ENCODE results near the gene TLK1.
"Not testable (repeated sequence)": the region's sequence is repeated elsewhere in the genome, so short reads cannot be mapped to it uniquely, and the experiment has no call there.

The TLK1 gene

GRCh38 chr2:171143670-171144062 is 17.0 kb downstream of the TLK1 start:
- DNase-seq (ENCODE audit: low spot score) = no peak

DNA sequence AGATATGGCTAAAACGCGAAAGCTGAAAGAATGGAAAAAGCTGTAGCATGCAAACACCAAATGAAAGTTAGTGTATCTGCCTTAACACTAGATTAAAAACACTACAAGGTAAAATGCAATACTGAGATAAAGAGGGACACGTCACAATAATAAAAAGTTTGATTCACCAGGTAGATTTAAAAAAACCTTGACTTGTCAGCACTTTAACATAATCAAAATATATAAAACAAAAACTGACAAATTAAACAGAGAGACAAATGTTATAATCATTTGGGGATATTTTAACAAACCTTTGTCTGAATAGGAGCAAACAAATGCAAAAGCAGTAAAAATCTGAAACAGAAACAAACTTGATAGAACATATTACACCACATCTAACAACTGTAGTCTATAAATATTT is 18.3 kb downstream of the TLK1 start:
- no peak for DNase-seq (ENCODE audit: low spot score)

DNA sequence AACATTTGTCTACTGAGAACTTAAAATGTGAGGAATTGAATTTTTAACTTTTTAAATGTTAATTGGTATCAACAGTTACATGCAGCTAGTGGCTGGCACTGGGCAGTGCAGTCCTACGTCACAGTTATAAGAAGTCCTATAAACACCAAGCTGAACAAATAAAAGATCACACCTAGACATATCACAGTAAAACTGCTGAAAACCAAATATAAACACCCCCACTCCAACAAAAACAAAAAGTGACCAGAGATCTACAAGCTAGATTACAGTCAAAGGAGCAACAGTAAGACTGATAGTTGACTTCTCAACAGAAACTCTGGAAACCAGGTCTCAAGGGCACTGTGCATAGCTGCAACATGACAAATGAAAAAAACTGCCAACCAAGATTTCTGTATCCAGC is 19.4 kb downstream of the TLK1 start:
- no peak for DNase-seq (ENCODE audit: low spot score)

- DNase-seq (ENCODE audit: low spot score) = no peak
Measured at GRCh38 chr2:171139860-171140259, 20.8 kb downstream of the TLK1 start.

DNA sequence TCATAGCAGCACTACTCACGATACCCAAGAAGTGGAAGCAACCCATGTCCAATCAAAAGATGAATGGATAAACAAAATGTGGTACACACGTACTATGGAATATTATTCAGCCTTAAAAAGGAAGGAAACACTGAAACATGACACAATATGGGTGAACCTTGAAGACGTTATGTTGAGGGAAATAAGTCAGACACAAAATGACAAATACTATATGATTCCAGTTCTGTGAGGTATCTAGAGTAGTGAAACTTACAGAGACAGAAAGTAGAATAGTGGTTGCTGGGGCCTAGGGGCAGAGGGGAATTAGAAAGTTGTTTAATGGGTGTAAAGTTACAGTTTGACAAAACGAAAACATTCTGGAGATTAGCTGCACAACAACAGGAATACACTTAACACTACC is 24.7 kb downstream of the TLK1 start:
- no peak for DNase-seq (ENCODE audit: low spot score)

DNA sequence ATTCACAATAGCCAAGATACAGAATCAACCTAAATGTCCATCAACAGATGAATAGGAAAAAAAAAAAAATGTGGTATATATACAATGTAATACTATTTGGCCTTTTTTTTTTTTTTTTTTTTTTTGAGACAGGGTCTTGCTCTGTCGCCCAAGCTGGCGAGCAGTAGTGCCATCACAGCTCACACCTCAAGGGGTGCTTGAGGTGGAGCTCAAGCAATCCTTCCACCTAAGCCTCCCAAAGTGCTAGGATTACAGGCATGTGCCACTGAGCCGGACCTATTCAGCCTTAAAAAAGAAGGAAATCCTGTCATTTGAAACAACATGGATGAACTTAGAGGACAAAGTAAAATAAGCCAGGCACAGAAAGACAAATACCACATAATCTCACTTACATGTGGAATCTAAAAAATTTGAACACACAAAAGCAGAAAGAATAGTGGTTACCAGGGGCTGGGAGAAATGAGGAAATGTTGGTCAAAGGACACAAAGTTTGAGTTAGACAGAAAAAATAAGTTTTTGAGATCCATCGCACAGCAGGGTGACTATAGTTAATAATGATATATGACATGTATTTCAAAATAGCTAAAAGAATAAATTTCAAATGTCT is 26.0 kb downstream of the TLK1 start:
- no peak for DNase-seq (ENCODE audit: low spot score)

- no peak for DNase-seq (ENCODE audit: low spot score)
Measured at GRCh38 chr2:171132086-171132485, 28.6 kb downstream of the TLK1 start.

GRCh38 chr2:171128461-171128860 is 32.2 kb downstream of the TLK1 start:
- DNase-seq (ENCODE audit: low spot score) = no peak

- no peak for DNase-seq (ENCODE audit: low spot score)
Measured at GRCh38 chr2:171124541-171124940, 36.2 kb downstream of the TLK1 start.

DNA sequence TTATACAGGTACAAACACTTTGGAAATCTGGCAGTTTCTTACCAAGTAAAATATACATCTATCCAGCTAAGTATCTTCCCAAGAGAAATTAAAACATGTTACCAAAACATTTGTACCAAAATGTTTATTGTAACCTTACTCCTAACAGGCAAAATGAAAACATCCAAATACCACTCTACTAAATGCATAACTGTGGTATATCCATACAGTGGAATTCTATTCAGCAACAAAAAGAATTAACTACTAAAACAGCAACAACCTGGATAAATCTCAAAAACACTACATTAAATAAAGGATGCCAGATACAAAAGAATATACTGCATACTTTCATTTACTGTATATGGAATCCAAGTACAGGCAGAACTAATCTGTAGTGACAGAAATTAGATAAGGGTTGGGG is 51.1 kb downstream of the TLK1 start:
- DNase-seq (ENCODE audit: low spot score) = no peak

DNA sequence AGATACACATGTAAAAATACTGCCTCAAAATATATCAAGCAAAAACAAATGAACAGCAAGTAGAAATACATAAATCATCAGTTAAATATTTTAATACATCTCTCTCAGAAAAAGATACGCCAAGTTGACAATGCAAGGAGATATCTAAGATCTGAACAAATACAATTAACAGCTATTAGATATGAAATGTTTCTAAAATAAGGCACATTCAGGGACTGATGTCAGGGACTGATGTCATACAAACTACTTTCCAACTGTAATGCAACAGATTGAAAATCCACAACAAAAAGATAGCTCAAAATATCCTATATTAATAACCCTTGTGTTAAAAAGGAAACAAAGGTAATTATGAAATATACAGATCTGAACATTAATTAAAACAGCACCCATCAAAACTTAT is 51.7 kb downstream of the TLK1 start:
- DNase-seq (ENCODE audit: low spot score) = no peak

DNA sequence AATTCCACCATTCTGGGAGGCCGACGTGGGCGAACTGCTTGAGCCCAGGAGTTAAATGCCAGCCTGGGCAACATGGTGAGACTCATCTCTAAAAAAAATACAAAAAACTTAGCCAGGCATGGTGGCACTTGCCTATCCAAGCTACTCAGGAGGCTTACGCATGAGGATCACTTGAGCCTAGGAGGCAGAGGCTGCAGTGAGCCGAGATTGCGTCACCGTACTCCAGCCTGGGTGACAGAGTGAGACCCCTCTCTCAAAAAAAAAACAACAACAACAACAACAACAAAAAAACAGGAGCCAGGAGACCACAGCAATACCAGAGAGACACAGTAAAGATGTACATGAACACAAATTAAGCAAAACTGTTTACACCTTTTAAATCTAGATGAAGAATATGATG is 52.9 kb downstream of the TLK1 start:
- DNase-seq (ENCODE audit: low spot score) = no peak

GRCh38 chr2:171104379-171104778 is 56.3 kb downstream of the TLK1 start:
- no peak for DNase-seq (ENCODE audit: low spot score)

DNA sequence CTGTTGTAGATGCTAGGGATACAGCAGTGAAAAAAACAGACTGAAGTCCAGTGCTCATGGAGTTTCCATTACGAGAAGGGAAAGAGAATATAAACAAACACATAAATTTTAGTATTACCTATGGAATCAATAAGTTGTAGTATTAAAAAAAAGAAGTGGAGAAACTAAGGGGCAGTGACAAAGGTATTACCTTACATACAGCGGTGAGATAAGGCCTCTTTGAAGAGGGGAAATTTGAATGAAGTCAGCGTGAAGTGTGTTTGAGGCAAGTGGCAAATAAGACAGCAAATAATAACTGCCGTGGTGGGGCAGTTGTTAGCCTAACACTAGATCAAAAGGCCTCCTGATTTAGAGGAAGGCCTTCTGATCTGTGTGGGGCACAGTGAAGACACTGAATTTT is 57.9 kb downstream of the TLK1 start:
- DNase-seq (ENCODE audit: low spot score) = no peak

GRCh38 chr2:171100370-171100769 is 60.3 kb downstream of the TLK1 start:
- DNase-seq (ENCODE audit: low spot score) = no peak

DNA sequence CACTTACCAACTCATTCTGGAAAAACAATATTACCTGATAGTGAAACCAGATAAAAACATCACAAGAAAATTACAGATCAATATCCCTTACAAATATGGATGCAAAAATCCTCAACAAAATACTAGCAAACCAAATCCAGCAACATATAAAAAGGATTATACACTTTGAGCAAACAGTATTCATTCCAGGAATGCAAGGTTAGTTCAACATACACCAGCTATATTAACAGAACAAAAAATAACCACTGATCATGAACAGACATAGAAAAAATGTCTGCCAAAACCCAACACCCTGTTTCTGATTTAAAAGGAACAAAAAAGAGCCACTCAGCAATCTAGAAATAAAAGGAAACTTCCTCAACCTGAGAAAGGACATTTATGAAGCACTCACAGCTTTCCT is 62.1 kb downstream of the TLK1 start:
- DNase-seq (ENCODE audit: low spot score) = no peak

GRCh38 chr2:171095014-171095582 is 65.6 kb downstream of the TLK1 start:
- no peak for DNase-seq (ENCODE audit: low spot score)

- DNase-seq (ENCODE audit: low spot score) = not testable (repeated sequence)
Measured at GRCh38 chr2:171091517-171091916, 69.2 kb downstream of the TLK1 start.

DNA sequence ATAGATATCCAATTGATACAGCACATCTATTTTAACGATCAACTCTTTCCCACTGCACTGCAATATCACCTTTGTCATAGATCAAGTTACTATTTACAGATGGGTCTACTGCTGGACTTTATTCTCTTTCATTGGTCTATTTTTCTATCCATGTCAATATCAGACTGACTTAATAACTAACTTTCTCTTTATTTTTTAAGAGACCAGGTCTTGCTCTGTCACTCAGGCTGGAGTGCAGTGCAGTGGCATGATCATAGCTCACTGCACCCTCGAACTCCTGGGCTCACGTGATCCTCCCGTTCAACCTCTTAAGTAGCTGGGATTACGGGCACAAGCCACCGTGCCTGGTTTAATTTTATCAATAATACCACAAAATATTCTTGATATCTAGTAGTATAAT is 71.2 kb downstream of the TLK1 start:
- no peak for DNase-seq (ENCODE audit: low spot score)

DNA sequence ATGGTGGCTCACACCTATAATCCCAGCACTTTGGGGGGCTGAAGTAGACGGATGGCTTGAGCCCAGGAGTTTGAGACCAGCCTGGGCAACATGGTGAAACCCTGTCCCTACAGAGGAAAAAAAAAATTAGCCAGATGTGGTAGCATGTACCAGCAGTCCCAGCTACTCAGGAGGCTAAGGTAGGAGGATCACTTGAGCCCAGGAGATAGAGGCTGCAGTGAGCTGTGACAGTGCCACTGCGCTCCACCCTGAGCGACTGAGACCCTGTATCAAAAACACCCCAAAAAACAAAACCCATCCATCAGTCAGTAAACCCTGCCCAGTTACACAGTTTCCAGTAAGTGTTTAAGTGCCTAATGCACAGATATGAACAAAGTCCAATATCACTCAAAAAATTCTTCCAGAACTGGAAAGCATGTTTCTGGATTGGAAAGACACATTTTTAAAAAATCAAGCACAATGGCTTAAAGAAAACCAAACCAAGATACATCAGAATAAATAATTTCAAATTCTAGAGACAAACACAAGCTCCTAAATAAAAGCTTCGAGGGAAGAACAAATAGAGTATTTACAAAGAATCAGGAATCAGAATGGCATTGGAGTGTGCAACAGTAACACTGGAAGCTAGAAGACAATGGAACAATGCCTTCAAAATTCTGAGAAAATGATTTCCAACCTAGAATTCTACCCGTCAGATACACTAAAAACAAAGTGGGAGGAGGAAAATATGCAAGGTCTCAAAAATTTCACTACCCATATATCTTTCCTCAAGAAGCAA is 72.4 kb downstream of the TLK1 start:
- no peak for DNase-seq (ENCODE audit: low spot score)

- no peak for DNase-seq (ENCODE audit: low spot score)
Measured at GRCh38 chr2:171087547-171087946, 73.1 kb downstream of the TLK1 start.

DNA sequence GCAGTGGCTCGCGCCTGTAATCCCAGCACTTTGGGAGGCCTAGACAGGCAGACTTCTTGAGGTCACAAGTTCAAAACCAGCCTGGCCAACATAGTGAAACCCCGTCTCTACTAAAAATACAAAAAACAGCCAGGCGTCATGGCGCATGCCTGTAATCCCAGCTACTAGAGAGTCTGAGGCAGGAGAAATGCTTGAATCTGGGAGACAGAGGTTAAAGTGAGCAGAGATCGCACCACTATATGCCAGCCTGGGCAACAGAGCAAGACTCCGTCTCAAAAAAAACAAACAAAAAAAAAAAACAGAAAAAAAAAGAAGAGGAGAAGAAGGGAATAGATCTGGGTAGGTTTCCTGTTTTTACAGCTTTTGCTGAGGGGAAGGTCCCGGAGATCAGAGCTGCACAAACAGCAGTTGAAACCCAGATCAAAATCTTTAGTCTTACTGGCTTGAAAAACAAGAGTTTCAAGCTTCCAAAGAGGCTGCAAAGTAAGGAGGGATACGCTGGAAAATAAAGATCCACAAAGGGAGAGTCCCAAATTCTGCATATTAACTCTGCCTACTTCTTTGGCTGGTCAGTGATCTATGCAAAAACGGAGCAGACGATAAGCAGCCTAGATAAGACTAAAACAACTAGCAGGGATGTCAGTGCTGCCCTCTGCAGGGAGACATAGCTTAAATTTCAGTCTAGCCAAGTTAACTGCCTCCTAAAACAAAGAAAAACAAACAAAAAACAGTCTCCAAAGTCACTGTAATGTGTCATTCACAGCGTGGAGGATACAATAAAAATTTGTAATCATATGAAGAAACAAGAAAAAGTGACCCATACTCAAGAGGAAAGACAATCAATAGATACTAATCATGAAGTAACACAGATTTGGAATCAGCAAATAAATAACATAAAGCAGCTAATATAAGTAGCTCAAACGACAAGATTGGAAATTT is 74.1 kb downstream of the TLK1 start:
- DNase-seq (ENCODE audit: low spot score) = peak; percentile 55

- no peak for DNase-seq (ENCODE audit: low spot score)
Measured at GRCh38 chr2:171084128-171084527, 76.6 kb downstream of the TLK1 start.
